Stimulated activated CD8-positive, alpha-beta memory T cell treated with anti-CD3 and anti-CD28 coated beads, Interleukin-12 subunit alpha, Interleukin-12 subunit beta, amount 100 ng/mL, for 1 hour (primary cell): Measurements from ENCODE around the gene XAB2.
A peak's percentile ranks its signal among the peaks of the same experiment; 100 is the strongest.

Source experiments
- DNase-seq: peaks from one replicate; pipeline ENCODE4 v3.0.0-alpha.2; 2020; ENCODE audit warnings: low read depth

Gene XAB2

GRCh38 chr19:7629347-7630054 is at the start of gene XAB2, which contains the start of gene PET100:
TSS of gene XAB2 (minus strand) at chr19:7629545. CDS start at chr19:7629527, 18 bp downstream.
TSS of gene PET100 (plus strand) at chr19:7629793. CDS start at chr19:7629834, 41 bp downstream.
- DNase-seq = peak; percentile 92

DNA sequence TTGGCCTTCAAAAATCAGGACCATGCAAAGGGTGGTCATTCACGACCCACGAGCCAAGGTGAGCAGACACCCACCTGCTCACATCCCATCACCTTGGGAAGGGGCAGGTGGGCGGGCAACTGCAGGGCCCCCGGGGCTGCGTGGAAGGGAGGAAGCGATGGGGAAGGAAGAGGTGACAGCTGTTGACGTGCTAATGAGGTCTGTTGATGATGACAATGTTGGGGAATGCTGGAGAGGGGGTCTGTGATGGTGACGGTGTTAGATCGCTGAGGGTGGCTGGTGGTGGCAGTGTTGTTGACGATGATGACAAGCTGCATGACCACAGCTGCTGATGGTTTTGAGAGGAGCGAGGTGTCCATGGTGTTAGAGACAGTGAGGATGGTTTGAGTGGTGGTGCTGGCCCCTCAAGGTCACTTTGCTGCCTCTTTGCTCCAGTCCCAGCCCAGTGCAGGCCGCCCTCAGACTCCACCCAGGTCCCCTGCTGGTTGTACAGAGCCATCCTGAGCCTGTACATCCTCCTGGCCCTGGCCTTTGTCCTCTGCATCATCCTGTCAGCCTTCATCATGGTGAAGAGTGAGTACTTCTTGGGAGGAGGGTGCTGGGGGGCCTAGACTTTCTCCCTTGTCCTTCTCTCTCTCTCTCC is 48.4 kb upstream of the XAB2 start:
- no peak for DNase-seq

DNA sequence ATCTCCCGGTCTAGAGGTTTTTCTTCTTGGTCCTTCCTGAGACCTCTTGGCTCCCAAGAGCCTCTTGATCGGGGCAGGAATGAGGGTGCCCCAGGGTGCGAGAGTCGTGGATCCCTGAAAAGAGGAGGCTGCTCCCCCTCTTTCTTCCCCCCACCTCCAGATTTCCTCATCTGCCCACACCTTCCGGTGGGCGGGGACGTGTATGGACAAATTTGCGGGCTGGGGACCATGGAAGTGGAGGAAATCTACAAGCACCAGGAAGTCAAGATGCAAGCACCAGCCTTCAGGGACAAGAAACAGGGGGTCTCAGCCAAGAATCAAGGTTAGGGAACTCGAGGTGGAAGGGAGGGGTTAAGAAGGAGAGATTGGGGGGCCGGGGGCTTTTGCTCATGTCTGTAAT is 47.5 kb upstream of the XAB2 start, which contains the start of gene MCEMP1:
Gene MCEMP1, plus strand, starts transcription at position 237 of the 400 bp plus-strand sequence. Its CDS starts 31 bp downstream, at position 268.
- no peak for DNase-seq

GRCh38 chr19:7676376-7676775 is 47.0 kb upstream of the XAB2 start:
- no peak for DNase-seq

DNA sequence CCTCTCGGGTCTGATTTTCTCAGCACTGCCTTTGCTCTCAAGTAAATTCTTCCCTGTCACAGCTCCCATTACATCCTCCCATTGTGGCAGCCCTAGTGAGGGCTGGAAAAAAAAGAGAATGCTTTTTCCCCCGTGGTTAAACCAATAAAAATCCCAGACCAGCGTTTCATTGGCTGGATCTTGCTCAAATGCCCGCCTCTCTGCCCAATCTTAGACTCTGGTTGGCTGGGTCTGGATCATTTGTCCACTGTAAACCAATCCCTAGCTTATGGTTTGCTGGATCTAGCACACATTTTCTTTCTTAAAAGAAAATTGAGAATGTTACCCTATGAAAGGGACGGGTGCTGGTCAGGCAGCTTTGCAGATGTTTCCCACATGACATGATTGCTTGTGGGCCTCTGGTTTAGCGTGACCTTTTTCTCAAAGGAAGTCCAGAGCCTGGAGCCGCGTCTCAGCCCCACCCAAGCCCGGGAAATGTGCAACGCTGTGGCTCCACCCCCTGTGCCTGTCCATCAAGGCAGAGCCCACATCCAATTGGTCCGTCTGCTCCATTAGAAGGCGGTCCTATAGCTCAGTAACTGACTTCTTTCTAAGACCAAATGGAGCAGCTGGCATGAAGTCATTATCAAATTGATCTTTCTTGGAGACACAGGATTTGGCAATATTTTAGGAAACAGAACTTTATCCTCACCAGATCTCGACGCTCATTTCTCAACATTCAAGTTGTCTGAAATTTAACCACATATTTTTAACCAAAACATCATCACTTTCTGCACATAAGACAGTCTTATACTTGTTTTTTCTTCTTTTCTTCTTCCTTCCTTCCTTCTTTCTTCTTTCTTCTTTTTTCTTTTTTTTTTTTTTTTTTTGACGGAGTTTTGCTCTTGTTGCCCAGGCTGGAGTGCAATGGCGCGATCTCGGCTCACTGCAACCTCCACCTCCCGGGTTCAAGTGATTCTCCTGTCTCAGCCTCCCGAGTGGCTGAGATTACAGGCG is 45.0 kb upstream of the XAB2 start:
- no peak for DNase-seq

GRCh38 chr19:7672522-7672921 is 43.2 kb upstream of the XAB2 start:
- no peak for DNase-seq

DNA sequence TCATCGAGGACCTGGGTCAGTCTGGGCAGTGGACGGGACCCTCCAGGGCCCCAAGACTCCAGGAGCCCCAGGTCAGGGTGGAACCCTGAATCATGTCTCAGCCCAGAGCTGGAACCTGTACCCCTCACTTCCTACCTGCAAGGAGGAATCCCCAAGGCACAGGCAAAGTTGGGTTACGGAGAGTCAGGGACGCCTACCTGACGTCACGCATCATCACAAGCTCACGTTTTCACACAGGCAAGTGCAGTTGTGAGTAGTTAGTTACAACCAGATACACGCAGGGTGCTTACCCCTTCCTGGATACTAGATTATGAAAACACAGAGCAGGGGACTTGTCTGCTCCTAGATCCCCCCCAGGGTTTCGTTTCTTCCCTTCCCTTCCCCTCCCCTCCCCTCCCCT is 41.4 kb upstream of the XAB2 start:
- DNase-seq = no peak

DNA sequence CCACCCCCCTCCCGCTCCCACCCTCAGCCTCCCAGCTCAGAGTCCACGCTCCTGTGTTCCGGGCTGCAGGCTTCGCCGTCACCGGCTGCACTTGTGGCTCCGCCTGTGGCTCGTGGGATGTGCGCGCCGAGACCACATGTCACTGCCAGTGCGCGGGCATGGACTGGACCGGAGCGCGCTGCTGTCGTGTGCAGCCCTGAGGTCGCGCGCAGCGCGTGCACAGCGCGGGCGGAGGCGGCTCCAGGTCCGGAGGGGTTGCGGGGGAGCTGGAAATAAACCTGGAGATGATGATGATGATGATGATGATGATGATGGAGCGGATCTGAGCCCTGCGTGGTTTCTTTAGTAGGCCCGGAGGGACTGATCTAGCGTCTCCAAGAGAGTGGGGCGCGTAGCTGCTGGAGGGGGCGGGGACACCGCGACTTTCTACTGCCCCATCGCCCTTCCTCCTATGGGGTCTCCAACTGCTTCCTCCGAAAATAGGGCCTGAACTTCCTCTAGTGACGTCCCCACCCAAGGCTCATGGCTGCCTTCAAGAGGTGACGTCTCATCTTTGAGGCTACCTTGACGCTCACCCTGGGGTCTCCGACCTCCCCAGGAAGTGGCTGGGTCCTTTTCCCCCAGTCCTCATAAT is 40.9 kb upstream of the XAB2 start:
- DNase-seq = no peak

GRCh38 chr19:7669641-7670040 is 40.3 kb upstream of the XAB2 start:
- no peak for DNase-seq

DNA sequence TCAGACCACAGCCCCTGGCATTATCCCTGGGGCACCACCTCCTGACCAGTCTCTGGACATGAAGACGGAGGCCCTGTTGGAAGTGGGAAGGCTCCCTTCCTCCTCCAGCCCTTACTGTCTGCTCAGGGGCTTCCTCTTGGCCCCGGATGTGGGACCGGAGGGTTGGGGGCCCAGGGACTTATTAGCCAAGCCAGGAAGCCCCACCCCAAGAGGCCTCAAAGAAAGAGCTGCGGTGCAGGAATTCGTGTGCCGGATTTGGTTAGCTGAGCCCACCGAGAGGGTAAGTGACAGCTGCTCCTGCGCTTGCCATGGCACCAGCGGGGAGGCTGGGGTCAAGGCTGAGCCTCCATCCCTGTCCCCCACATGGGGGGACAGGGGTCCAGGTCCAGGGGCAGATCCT is 39.5 kb upstream of the XAB2 start, which contains the start of gene RETN:
Gene RETN, plus strand, starts transcription at position 208 of the 400 bp plus-strand sequence. CDS start 278 bp downstream, outside the sequence.
- no peak for DNase-seq

DNA sequence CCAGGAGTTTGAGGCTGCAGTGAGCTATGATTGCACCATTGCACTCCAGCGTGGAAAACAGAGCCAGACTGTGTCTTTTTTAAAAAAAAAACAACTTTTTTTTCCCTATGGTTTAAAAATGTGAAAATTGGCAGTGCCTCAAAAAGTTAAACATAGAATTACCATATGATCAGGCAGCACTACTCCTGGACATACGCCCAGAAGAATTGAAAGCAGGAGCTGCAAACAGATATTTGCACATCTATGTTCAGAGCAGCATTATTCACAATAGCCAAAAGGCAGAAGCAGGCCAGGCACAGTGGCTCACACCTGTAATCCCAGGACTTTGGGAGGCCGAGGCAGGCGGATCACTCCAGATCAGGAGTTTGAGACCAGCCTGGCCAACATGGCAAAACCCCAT is 35.7 kb upstream of the XAB2 start:
- DNase-seq = no peak

DNA sequence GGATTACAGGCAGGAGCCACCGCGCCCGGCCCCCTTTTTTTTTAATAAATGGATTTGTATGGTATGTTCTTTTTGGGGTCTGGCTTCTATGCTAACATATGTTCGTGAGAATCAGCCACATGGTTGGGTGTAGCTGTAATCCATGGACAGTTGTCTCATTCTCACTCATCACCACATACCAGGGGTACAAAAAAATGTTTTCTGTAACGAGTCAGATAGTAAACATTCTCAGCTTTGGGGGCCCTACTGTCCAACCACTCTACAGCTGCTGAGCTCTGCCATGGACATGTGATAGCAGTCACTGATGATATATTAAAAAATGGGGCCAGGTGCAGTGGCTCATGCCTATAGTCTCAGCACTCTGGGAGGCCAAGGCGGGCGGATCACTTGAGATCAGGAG is 34.4 kb upstream of the XAB2 start:
- DNase-seq = no peak

GRCh38 chr19:7662657-7663056 is 33.3 kb upstream of the XAB2 start:
- DNase-seq = no peak

DNA sequence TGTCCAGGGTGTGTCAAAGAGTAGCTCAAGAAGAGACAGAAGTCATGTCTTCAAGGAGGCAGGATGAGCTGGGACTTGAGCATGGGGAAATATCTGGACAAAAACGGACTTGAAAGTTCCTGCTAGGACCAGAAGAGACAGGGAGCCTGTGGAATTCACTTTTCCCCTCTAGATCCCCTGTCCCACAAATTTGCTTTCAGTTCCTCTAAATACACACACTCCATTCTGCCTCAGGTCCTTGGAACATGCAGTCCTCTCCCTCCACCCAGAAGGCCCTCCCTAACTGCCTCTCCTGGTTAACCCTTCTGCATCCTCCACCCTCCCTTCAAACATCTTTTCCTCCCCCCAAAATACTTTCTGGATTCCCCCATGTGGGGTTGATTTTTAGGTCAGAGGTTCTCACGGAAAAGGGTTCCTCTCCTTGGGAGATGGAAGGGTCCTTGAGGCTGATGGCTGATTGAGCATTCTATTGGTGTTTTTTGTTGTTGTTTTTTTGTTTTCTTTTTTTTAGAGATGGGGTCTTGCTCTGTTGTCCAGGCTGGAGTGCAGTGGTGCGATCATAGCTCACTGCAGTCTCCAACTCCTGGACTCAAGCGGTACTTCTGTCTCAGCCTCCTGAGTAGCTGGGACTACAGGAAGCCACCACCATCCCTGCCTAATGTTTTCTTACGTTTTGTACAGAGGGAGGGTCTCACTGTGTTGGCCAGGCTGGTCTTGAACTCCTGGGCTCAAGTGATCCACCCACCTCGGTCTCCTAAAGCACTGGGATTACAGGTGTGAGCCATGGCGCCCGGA is 32.6 kb upstream of the XAB2 start:
- no peak for DNase-seq

DNA sequence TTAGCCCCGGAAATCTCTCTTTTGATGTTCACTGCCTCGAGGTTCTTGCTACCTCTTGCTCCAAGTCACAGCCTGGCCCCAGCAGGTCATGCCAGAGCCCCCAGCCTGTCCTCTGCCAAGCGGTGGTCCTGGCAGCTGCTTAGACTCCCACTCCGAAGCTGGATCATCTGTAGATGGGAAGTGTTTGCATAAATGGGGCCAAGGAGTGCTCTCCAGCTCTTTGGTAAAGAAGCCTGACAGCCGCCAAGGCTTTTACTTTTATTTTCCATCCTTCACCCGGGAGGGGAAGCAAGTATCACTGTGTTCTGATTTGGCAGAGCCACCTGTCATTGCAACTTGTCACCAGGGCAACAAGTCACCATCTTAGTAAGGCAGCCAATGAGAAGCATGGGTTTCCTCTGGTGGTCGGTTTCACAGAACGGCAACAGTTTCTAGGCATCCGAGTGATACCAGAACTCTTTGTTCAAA is 28.9 kb upstream of the XAB2 start:
- DNase-seq = no peak

- no peak for DNase-seq
These were observed 27.9 kb upstream of the XAB2 start for GRCh38 chr19:7657131-7657751.

GRCh38 chr19:7655581-7655980 is 26.2 kb upstream of the XAB2 start:
- no peak for DNase-seq

DNA sequence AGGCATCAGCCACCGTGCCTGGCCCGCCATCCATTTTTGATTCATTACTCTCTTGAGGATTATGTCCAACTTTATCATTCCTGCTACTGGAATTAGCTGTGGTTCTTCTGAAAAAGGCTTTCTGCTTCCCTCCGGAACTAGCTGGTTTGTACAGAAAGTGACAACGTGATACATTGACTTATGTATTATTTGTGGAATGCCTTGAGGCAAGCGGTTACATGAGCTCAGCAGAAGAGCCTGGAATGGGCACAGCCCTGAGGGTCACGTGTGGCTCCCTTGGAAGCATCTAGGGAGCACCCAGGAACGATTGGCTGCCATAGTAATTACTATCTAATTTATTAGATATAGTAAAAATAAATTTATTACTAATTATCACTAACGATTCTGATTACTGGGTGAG is 25.1 kb upstream of the XAB2 start:
- DNase-seq = no peak

DNA sequence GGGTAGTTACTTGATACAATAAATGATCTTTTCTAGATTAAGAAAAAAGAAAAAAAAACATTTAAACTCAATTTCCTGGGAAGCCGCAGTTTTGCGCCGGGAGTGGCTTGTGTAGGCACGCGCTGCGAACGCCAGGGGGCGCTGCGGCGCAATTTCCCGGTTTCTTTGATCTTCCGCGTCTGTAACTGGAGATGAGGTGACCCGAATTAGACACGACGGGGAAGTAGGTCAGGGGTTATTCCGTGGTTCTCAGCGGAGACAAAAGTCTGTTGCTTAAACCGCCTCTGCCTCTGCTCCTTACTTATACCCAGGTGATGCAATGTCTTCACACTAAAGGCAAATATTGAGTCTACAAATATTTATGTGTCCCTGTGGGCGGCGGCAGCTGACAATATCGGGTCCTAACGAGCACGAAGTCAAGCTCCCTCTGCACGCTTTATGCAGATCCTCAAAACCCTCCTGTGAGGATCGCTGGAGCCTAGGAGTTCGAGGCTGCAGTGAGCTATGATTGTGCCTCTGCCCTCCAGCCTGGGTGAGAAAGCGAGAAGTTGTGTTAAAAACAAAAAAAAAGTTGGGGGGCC is 22.8 kb upstream of the XAB2 start:
- peak; percentile 86 for DNase-seq

DNA sequence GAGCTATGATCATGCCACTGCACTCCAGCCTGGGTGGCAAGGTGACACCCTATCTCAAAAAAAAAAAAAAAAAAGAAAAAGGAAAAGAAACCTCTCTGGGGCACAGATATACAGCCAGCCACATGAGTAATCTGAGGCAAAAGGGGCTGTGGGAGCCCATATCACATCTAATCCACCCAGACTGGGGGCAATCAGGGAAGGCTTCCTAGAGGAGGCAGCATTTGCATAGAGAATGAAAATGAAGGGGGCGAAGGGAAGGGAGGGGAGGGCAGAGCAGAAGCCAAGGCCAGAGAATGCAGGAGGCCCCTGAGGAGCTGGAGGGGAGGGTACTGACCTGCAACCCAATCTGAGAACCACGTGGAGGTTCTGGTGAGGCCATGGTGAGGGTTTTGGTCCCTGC is 20.8 kb upstream of the XAB2 start:
- DNase-seq = no peak
